HEK293T (cell line): Measurements from ENCODE around the gene IL31.

Experiments
- CTBP1 ChIP-seq: fragments of 450-650 bp; IDR thresholded peaks from 2 replicates; pipeline ENCODE4 v1.6.1; 2016; ENCODE audit warnings: borderline replicate concordance
- SP1 ChIP-seq: fragments of 450-650 bp; IDR thresholded peaks from 2 replicates; pipeline ENCODE4 v1.6.1; 2017

- TF ChIP-seq SP1 (no peak), CTBP1 (no peak)
Observed at GRCh38 chr12:122185079-122185478, 11.1 kb upstream of the IL31 start.
